Activated naive CD4-positive, alpha-beta T cell treated with anti-CD3 and anti-CD28 coated beads, Interleukin-2, amount 50 U/mL, for 72 hours (primary cell): ENCODE results near the gene GPR21. TPM values are rescaled to one million over a fixed set of nuclear protein-coding genes. Genes with fewer than 3 reads are reported as not detected.

ENCODE experiments used
- ATAC-seq, 2 donors: fragments of 150-1000 bp; cut with Tn5 transposase; 2 replicates each; pipeline ENCODE4 v1.10.0; 2021; ENCODE audit warnings: mild to moderate bottlenecking in 2 of 2, moderate library complexity in 2 of 2
- DNase-seq, 2 donors: peaks; one replicate each; pipeline ENCODE4 v3.0.0; 2021 to 2022; ENCODE audit warnings: low spot score in 2 of 2
- H3K27ac Mint-ChIP-seq, 2 donors: one replicate each; pipeline ENCODE4 v1.8.0; 2022; ENCODE audit warnings: mild to moderate bottlenecking in 2 of 2, mixed read lengths in 2 of 2
- H3K36me3 Mint-ChIP-seq, 2 donors: one replicate each; pipeline ENCODE4 v1.8.0; 2022; ENCODE audit warnings: mixed read lengths in 2 of 2
- H3K9me3 Mint-ChIP-seq, 2 donors: one replicate each; pipeline ENCODE4 v1.8.0; 2022; ENCODE audit warnings: mixed read lengths in 2 of 2
- total RNA-seq, 2 donors: library from RNA; stranded (reverse); gene quantifications; one replicate each; pipeline ENCODE4 v1.2.3, GENCODE V29; 2022

The GPR21 gene
- total RNA-seq, 2 donors from 2014 or later = 0.23 to 1.7 TPM

- Mint-ChIP-seq H3K27ac (no peak overlapping the region), H3K36me3 (peaks cover 0 to under 1% of the 10 kb centered on the region in 2 donors), H3K9me3 (no peaks in the 10 kb centered on the region)
- ATAC-seq (no peak), DNase-seq (no peak)
These were observed 12.7 kb upstream of the GPR21 start for GRCh38 chr9:123020796-123021195.

DNA sequence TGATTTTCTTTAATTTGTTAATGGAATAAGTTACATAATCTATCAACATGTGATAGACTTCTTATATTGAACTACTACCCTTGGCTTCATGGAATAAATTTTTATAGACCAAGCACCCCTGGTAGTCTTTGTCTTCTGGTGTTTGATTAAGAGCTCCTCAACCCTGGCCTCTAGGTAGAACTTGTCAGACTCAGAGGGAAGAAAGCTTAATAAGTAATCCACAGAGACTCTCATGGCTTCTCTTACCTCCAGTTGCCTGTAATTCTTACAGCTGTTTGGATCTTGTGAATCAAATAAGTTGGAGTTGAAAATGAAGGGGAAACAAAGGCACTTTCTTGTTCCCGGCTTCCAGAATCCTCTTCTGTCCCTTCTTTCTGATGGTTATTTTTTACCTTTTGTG is 7.0 kb upstream of the GPR21 start:
- peak overlapping the region in 1 of 2 donors; percentile 69 for H3K27ac Mint-ChIP-seq
- H3K9me3 Mint-ChIP-seq = no peaks in the 10 kb centered on the region

DNA sequence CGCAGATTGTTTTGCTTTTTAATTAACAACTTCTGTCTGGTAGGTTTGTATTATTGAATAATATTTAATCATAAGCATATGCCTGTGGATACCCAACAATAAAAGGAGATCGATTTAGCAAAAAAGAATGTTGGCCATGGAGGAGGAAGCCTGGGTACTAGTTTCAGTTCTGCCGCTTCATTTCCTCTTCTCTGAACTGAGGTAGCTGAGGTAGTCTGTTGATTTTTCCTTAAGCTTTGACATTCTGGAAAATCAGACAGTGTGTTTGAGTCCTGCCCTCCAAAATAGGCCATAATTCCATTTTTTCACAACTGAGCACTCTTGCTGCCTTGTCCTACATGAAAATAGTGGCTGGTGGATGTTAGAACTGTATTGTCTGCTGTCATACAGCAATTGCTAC is 6.0 kb upstream of the GPR21 start:
- ATAC-seq (no peak), DNase-seq (no peak)
- no peak overlapping the region for H3K27ac Mint-ChIP-seq
- H3K9me3 Mint-ChIP-seq = no peaks in the 10 kb centered on the region
- peaks cover 4% of the 10 kb centered on the region in 2 donors for H3K36me3 Mint-ChIP-seq

More for the DNA sequence above, 7.0 kb upstream of the GPR21 start:
- peaks cover 4% of the 10 kb centered on the region in 2 donors for H3K36me3 Mint-ChIP-seq
- DNase-seq = no peak
- ATAC-seq = no peak

DNA sequence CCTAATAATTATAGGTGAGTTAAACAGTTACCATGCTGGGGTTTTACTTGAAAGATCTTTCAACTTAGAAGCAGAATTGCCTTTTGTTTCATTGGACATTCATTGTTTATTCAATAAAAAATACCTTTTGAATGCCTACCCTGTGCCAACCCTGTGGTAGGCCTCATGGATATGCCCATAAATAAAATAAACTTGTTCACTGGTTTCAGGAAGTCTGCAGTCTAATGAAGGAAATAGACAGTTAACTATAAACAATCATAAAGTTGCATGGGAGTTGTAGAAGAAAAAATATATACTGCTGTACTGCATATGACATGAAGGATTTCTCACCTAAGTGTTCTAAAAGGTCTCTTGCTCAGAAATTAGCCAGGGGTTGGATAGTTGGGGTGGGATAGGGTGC is 5.3 kb upstream of the GPR21 start:
- peaks cover 4% of the 10 kb centered on the region in 2 donors for H3K36me3 Mint-ChIP-seq
- DNase-seq (no peak), ATAC-seq (no peak)
- no peaks in the 10 kb centered on the region for H3K9me3 Mint-ChIP-seq
- no peak overlapping the region for H3K27ac Mint-ChIP-seq

GRCh38 chr9:123028973-123029372 is 4.5 kb upstream of the GPR21 start:
- DNase-seq (no peak), ATAC-seq (no peak)
- no peaks in the 10 kb centered on the region for H3K9me3 Mint-ChIP-seq
- H3K36me3 Mint-ChIP-seq = peaks cover 4% of the 10 kb centered on the region in 2 donors
- no peak overlapping the region for H3K27ac Mint-ChIP-seq

DNA sequence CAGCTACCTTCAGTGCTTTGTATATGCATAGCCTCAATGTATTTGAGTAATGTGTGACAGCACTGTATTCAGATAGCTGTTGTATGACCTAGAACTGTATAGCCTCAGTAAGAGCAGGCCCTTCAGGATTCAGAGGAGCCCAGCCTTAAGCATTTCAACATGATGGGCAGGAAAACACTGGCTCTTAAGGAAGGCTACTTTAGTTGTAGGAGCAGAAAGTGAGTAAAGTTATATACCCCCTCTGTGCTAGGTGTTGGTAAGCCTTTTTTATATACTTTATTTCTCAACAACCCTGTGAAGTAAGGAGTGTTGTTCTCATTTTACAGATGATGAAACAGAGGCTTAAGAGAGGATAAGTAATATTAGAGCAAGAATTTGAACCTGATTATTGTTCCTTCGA is 1.5 kb upstream of the GPR21 start:
- no peaks in the 10 kb centered on the region for H3K9me3 Mint-ChIP-seq
- peaks cover 4 to 14% of the 10 kb centered on the region in 2 donors for H3K36me3 Mint-ChIP-seq
- no peak for DNase-seq
- no peak overlapping the region for H3K27ac Mint-ChIP-seq
- ATAC-seq = no peak

- Mint-ChIP-seq H3K9me3 (no peaks in the 10 kb centered on the region), H3K36me3 (peaks cover 0 to 10% of the 10 kb centered on the region in 2 donors), H3K27ac (no peak overlapping the region)
- DNase-seq (no peak), ATAC-seq (no peak)
These were observed 566 bp downstream of the GPR21 start for GRCh38 chr9:123033864-123034601.

GRCh38 chr9:123034881-123035510 is 1.5 kb downstream of the GPR21 start:
- DNase-seq = no peak
- Mint-ChIP-seq H3K9me3 (no peaks in the 10 kb centered on the region), H3K27ac (no peak overlapping the region), H3K36me3 (peaks cover 0 to 10% of the 10 kb centered on the region in 2 donors)
- no peak for ATAC-seq

DNA sequence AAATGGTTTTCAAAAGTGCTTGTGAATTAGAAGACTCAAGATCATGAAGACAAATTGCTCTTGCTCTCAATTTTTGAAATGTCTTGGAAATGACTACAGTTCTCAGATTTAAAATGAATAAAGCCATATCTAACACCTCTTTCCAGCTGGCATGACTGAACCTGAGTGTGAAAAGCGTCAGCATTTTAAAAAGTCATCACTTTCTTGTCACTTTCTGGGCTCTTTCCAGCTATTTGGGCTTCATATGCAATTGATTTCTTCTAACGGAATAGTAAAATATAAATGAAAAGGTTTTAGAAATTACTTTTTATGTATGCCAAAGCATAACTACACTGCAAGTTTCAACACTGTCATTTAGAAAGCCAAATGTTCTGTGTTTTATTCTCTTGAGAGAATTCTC is 2.3 kb downstream of the GPR21 start:
- Mint-ChIP-seq H3K9me3 (no peaks in the 10 kb centered on the region), H3K27ac (no peak overlapping the region), H3K36me3 (peaks cover 0 to 10% of the 10 kb centered on the region in 2 donors)
- ATAC-seq (no peak), DNase-seq (no peak)

DNA sequence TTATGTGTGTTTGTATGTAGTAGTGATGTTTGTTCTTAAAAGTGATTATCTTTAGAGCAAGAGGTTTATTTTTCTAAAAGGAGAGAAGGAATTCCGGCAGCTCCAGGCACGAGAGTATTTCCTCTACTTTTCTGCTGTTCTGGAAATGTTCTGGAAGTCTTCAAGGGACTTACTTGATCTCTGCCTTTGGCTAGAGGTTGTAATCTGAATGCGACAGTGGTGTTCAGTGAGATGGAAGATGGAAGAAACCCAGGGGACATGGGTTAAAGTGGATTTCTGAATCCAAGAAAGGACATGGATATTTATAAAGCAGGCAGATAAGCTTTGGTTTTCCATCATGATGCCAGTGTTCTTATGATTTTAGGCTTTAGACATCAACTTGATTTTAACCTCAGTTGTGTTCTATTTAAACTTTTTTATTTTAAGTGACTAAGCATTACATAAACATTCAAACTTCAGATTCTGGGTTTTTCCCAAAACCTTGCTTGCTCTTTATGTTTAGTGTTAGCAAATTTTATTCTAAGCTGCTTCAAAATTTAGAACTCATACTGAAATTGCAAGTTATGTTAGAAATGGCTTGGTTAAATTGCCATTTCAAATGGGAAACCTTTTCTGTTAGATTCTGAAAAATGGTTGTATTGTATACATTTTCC is 3.6 kb downstream of the GPR21 start:
- Mint-ChIP-seq H3K27ac (no peak overlapping the region), H3K36me3 (peaks cover 2 to 11% of the 10 kb centered on the region in 2 donors), H3K9me3 (no peaks in the 10 kb centered on the region)
- ATAC-seq (no peak), DNase-seq (no peak)

GRCh38 chr9:123039617-123040219 is 6.3 kb downstream of the GPR21 start:
- ATAC-seq (no peak), DNase-seq (no peak)
- no peak overlapping the region for H3K27ac Mint-ChIP-seq
- H3K36me3 Mint-ChIP-seq = peaks cover 9 to 12% of the 10 kb centered on the region in 2 donors
- H3K9me3 Mint-ChIP-seq = no peaks in the 10 kb centered on the region

- Mint-ChIP-seq H3K27ac (no peak overlapping the region), H3K9me3 (no peaks in the 10 kb centered on the region), H3K36me3 (peaks cover 6 to 9% of the 10 kb centered on the region in 2 donors)
- ATAC-seq = no peak
- DNase-seq = no peak
These were observed 7.3 kb downstream of the GPR21 start for GRCh38 chr9:123040801-123041200.

DNA sequence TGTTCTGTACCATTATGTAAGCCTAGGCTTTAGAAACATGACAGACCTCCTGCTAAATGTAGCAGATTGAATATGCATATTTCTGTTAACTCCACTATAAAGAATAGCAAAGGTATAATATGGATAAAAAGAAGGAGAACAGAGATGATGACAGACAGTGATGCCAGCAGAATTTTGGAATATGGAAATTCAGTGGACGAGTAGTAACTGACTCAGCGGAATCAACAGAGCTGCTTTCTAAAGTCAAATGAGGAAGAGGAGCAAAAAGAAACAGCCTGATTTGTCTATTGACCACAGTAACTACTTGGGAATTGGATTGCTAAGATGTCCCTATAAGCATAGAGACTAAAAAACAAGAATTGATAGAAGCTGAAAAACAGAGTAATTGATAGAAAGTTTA is 8.0 kb downstream of the GPR21 start:
- Mint-ChIP-seq H3K36me3 (peaks cover 6 to 9% of the 10 kb centered on the region in 2 donors), H3K27ac (no peak overlapping the region), H3K9me3 (no peaks in the 10 kb centered on the region)
- DNase-seq (no peak), ATAC-seq (no peak)

DNA sequence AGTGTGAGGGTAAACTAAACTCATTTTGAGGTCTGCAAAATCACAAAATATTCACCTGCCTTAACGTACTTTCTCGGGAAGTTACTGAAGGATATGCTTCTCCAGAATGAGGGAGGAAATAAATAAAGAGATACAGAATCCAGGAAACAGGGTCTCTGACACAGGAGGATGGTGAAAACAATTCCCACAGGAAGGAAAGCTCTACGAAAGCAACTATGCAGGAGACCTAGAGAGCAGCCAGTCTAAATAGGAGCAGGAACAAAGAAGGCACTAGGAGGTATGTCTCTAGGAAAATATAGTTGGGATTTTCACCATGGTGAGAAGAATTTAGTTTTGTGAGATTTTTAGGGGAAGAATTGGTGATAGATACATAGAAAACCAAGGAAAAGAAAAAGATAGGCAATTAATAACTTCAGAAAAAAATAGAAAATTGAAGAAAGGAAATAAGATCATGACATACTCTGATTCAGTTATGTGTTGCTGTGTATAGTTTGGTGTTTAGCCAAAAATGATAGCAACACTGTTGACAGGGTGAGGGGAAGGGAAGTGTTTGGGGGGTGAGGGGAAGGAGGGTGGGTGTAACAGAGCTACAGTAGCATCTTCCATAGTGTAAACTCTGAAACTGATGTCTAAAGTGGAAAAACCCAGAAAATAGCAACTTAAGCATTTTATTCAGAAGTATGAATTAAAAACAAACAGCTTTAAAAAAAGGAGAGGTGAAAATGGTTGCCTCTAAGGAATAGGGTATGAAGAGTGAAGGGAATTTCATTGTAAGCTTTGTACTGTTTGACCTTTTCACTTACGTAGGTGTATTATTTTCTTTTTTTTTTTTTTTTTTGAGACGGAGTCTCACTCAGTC is 9.8 kb downstream of the GPR21 start:
- Mint-ChIP-seq H3K36me3 (peaks cover 6 to 9% of the 10 kb centered on the region in 2 donors), H3K9me3 (no peaks in the 10 kb centered on the region)
- no peak for ATAC-seq

DNA sequence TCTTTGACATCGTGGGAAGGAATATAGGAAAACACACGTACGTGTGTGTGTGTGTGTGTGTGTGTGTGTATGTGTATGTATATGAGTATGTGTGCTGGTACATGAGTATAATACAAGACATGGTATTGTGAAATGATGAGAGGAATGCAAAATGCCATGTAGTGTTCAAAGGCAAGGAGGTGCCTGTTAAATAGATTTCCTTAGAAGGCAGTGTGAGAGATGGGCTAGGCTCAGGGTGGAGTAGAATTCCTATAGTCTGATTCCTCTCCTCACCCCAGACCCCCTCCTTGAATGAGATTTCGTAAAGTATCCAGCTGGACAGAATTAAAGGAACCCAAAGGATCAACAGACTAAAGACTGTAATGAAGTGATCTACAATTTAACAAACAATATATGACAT is 11.1 kb downstream of the GPR21 start:
- no peaks in the 10 kb centered on the region for H3K9me3 Mint-ChIP-seq
- H3K27ac Mint-ChIP-seq = no peak overlapping the region
- ATAC-seq (no peak), DNase-seq (no peak)
- H3K36me3 Mint-ChIP-seq = peaks cover 6 to 9% of the 10 kb centered on the region in 2 donors

More for the DNA sequence above, 9.8 kb downstream of the GPR21 start:
- H3K27ac Mint-ChIP-seq = no peak overlapping the region
- DNase-seq = no peak

- H3K36me3 Mint-ChIP-seq = peaks cover 6 to 9% of the 10 kb centered on the region in 2 donors
- no peak for DNase-seq
- H3K9me3 Mint-ChIP-seq = no peaks in the 10 kb centered on the region
- peak overlapping the region in 1 of 2 donors; percentile 33 for H3K27ac Mint-ChIP-seq
- no peak for ATAC-seq
These were observed 13.1 kb downstream of the GPR21 start for GRCh38 chr9:123046406-123047195.
